ENCODE measurements around the gene CEP41. TPM values are rescaled to one million over a fixed set of nuclear protein-coding genes. Genes with fewer than 3 reads are reported as not detected.

Gene CEP41
- total and polyA plus RNA-seq, 7 donors = 1.2 to 11.9 (median 7.2) TPM

DNA sequence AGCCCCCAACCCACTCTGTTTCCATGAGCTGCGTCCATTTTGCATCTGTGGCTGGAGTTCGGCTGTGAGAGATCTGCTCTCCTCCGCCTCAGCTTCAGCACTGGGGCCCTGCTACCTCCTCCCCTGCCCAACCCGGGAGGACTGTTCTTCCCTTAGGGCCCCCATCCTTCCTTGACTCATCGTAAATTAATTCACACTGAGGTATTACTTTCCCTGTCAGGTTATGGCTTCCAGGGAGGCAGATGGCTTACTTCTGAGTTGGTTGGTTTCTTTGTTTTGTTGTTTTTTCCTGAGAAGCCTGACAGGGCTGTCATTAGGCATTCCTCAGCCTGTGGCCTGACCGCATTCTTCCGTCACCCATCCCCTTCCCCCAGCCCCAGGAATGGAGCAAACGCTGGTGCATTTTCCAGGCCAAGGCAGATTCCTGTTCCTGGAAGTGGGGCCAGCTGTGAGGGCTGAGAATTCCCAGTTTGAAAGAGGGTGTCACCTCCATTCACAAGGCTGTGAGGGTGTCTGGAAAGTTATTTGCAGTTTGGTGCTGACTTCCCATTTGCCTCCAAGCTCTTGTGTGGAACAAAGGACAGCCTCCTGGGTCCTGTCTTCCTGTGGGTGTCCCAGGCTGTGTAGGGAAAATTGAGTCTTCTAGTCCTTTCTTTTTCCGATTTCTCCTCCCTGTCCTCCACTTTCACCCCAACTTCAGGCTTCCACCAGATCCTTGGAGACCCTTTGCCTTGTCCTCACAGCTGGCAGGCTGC, 84.5 kb downstream of the CEP41 start:
- H3K36me3 ChIP-seq = no peaks in the 10 kb centered on the region
- H3K4me1 ChIP-seq = peaks cover 0 to 32% (median 18%) of the 10 kb centered on the region in 4 donors
- WGBS, 2 donors = 64 to 71% methylated on average over 9 of the region's 9 CpGs
- no peaks in the 10 kb centered on the region for H3K9me3 ChIP-seq
- DNase-seq = peak; percentile 90
- peak overlapping the region; percentile 70 to 80 (median 74) for H3K27ac ChIP-seq
- no peak overlapping the region for H3K4me3 ChIP-seq
- TF ChIP-seq POLR2AphosphoS5 (IDR thresholded peaks at IDR 0.05) = peak in 3 of 4 donors; percentile 42 to 62 (median 58)
- TF ChIP-seq, protein P1, sequence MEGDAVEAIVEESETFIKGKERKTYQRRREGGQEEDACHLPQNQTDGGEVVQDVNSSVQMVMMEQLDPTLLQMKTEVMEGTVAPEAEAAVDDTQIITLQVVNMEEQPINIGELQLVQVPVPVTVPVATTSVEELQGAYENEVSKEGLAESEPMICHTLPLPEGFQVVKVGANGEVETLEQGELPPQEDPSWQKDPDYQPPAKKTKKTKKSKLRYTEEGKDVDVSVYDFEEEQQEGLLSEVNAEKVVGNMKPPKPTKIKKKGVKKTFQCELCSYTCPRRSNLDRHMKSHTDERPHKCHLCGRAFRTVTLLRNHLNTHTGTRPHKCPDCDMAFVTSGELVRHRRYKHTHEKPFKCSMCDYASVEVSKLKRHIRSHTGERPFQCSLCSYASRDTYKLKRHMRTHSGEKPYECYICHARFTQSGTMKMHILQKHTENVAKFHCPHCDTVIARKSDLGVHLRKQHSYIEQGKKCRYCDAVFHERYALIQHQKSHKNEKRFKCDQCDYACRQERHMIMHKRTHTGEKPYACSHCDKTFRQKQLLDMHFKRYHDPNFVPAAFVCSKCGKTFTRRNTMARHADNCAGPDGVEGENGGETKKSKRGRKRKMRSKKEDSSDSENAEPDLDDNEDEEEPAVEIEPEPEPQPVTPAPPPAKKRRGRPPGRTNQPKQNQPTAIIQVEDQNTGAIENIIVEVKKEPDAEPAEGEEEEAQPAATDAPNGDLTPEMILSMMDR (IDR thresholded peaks at IDR 0.05) = no peak
- H3K27me3 ChIP-seq = no peaks in the 10 kb centered on the region
- intact Hi-C loops (cut with DNase I) = no loop called here

DNA sequence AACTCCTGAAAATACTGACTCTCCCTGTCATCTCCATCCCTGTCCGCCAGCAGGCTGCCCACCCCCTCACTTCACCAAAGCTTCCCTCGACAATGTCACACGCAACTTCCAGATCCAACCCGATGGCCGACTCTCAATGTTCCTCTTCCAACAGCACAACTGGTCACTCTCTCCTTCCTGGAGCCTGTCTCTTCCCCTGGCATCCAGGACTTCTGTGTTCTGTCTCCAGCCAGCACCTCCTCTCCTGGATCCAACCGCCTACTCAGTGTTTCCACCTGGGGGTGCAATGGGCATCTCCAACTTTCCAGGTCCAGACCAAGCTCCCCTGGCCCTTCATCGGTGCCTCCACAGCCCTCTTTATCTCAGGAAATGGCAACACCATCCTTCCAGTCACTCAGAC, 87.6 kb downstream of the CEP41 start:
- Histone ChIP-seq H3K4me3 (no peak overlapping the region), H3K27ac (peak overlapping the region in 3 of 4 donors; percentile 63 to 67 (median 64)), H3K9me3 (no peaks in the 10 kb centered on the region), H3K36me3 (no peaks in the 10 kb centered on the region), H3K4me1 (peaks cover 0 to 32% (median 18%) of the 10 kb centered on the region in 4 donors), H3K27me3 (no peaks in the 10 kb centered on the region)
- no peak for TF ChIP-seq POLR2AphosphoS5 (IDR thresholded peaks at IDR 0.05)
- no peak for TF ChIP-seq POLR2A (IDR thresholded peaks at IDR 0.05)
- no peak for TF ChIP-seq EP300 (IDR thresholded peaks at IDR 0.05)
- TF ChIP-seq, protein P1 (IDR thresholded peaks at IDR 0.05) = no peak
- DNase-seq = no peak
- intact Hi-C loops (cut with DNase I) = no loop called here
- 92 to 93% methylated on average over 7 of the region's 7 CpGs for WGBS, 2 donors

DNA sequence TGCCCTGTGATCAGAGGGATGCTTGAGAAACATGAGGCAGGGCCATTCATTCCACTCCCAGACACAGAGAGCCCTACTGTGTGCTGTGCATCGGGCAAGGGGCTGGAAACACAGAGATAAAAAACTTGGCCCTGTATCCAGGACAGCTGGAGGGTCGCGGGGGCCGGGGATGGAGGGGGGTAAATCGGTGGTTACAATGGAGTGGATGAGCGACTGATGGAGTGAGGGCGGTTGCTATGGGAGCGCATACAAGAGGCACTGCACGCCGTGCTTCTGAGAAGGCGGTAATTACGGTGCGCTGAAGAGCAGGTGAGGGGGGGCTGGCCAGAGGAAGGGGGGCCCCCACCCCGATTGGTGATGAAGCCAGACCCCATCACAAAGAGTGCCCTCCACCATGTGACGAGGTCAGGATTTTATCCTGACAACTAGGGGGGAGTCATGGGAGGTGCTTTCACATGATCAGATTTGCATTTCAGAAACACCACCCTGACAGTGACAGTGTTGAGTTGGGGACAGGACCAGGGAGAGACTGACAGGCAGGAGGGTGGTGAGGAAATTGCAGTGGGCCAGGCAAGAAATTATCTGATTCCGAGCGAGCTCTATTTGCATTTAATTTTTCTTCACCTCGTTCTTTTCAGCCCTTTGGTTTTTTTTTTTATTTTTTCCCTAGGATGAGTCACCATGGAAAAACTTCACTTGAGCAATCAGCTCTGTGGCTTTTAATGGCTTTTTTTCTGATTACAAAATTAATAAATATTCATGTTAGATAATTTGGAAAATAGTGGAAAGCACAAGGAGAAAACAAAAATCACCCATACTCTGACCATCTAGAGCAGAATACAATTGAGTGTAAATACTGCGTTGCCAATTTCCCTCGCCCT, 88.4 kb downstream of the CEP41 start:
- WGBS, 2 donors = 72 to 75% methylated on average over 20 of the region's 20 CpGs
- no peaks in the 10 kb centered on the region for H3K36me3 ChIP-seq
- intact Hi-C loops (cut with DNase I) = no loop called here
- no peaks in the 10 kb centered on the region for H3K9me3 ChIP-seq
- no peak overlapping the region for H3K4me3 ChIP-seq
- peaks cover 0 to 29% (median 18%) of the 10 kb centered on the region in 4 donors for H3K4me1 ChIP-seq
- H3K27me3 ChIP-seq = no peaks in the 10 kb centered on the region
- DNase-seq = no peak
- H3K27ac ChIP-seq = peak overlapping the region; percentile 50 to 67 (median 64)
- TF ChIP-seq, protein P1 (IDR thresholded peaks at IDR 0.05) = no peak
- TF ChIP-seq EP300 (IDR thresholded peaks at IDR 0.05) (no peak), POLR2A (IDR thresholded peaks at IDR 0.05) (no peak), POLR2AphosphoS5 (IDR thresholded peaks at IDR 0.05) (no peak)

DNA sequence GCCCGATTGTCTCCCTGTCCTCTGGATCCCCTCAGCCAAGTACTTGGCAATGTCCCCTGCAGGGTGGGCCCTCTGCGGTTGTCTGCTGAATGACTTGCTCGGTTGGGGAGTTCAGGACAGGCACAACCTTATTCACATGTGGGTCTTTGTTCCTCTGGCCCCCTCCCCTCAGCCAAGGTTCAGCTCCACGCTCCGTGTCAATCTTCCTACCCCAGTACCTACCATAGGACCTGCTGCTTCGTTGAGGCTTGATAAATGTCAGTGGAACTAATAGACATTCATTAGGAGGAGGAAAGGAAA, 89.1 kb downstream of the CEP41 start:
- TF ChIP-seq POLR2A (IDR thresholded peaks at IDR 0.05) (no peak), EP300 (IDR thresholded peaks at IDR 0.05) (no peak), POLR2AphosphoS5 (IDR thresholded peaks at IDR 0.05) (no peak)
- TF ChIP-seq, protein P1 (IDR thresholded peaks at IDR 0.05) = no peak
- DNase-seq = no peak
- intact Hi-C loops (cut with DNase I) = no loop called here
- no peaks in the 10 kb centered on the region for H3K36me3 ChIP-seq
- 83 to 86% methylated on average over 6 of the region's 6 CpGs for whole genome bisulfite sequencing, 2 donors
- H3K4me3 ChIP-seq = no peak overlapping the region
- peak overlapping the region; percentile 50 to 67 (median 64) for H3K27ac ChIP-seq
- H3K4me1 ChIP-seq = peaks cover 0 to 22% (median 14%) of the 10 kb centered on the region in 4 donors
- no peaks in the 10 kb centered on the region for H3K27me3 ChIP-seq
- no peaks in the 10 kb centered on the region for H3K9me3 ChIP-seq

Data from sigmoid colon (tissue), 7 donors.